ENCODE data around the gene METTL9. TPM values are rescaled to one million over a fixed set of nuclear protein-coding genes. Genes with fewer than 3 reads are reported as not detected.

The METTL9 gene
- total RNA-seq, 1 donor from 2014 or later = 145 TPM

- Histone ChIP-seq H3K9me3 (ENCODE audit: control insufficient read depth in 3 of 3, low read length in 3 of 3) (no peaks in the 10 kb centered on the region), H3K36me3 (ENCODE audit: control insufficient read depth in 3 of 3, insufficient read depth in 3 of 3, low read length in 3 of 3) (peaks cover 3 to 8% (median 5%) of the 10 kb centered on the region in 3 donors), H3K4me3 (ENCODE audit: low read length in 3 of 3) (no peak overlapping the region), H3K4me1 (ENCODE audit: control insufficient read depth in 3 of 3, insufficient read depth in 3 of 3, low read length in 3 of 3) (peaks cover 0 to 7% (median 2%) of the 10 kb centered on the region in 3 donors), H3K27me3 (ENCODE audit: control insufficient read depth in 3 of 3, insufficient read depth in 3 of 3, low read length in 3 of 3) (no peaks in the 10 kb centered on the region), H3K27ac (ENCODE audit: low read depth, low read length) (no peak overlapping the region), H3K9ac (ENCODE audit: low read depth in 1 of 3, low read length in 3 of 3) (no peak overlapping the region)
Measured at GRCh38 chr16:21653571-21653970, 54.2 kb downstream of the METTL9 start.

GRCh38 chr16:21654466-21654865 is 55.1 kb downstream of the METTL9 start:
- H3K4me1 ChIP-seq (ENCODE audit: control insufficient read depth in 3 of 3, insufficient read depth in 3 of 3, low read length in 3 of 3) = peaks cover 0 to 3% (median 2%) of the 10 kb centered on the region in 3 donors

GRCh38 chr16:21654881-21655280 is 55.5 kb downstream of the METTL9 start:
- peaks cover 0 to 3% (median 2%) of the 10 kb centered on the region in 3 donors for H3K4me1 ChIP-seq (ENCODE audit: control insufficient read depth in 3 of 3, insufficient read depth in 3 of 3, low read length in 3 of 3)

More at GRCh38 chr16:21654466-21654865, 55.1 kb downstream of the METTL9 start:
- Histone ChIP-seq H3K36me3 (ENCODE audit: control insufficient read depth in 3 of 3, insufficient read depth in 3 of 3, low read length in 3 of 3) (peaks cover 3 to 8% (median 5%) of the 10 kb centered on the region in 3 donors), H3K9ac (ENCODE audit: low read depth in 1 of 3, low read length in 3 of 3) (no peak overlapping the region), H3K9me3 (ENCODE audit: control insufficient read depth in 3 of 3, low read length in 3 of 3) (no peaks in the 10 kb centered on the region), H3K4me3 (ENCODE audit: low read length in 3 of 3) (no peak overlapping the region), H3K27me3 (ENCODE audit: control insufficient read depth in 3 of 3, insufficient read depth in 3 of 3, low read length in 3 of 3) (no peaks in the 10 kb centered on the region), H3K27ac (ENCODE audit: low read depth, low read length) (no peak overlapping the region)

GRCh38 chr16:21656795-21657768 is 57.7 kb downstream of the METTL9 start:
- Histone ChIP-seq H3K9ac (ENCODE audit: low read depth in 1 of 3, low read length in 3 of 3) (no peak overlapping the region), H3K4me1 (ENCODE audit: control insufficient read depth in 3 of 3, insufficient read depth in 3 of 3, low read length in 3 of 3) (peaks cover 0 to 3% (median 2%) of the 10 kb centered on the region in 3 donors), H3K4me3 (ENCODE audit: low read length in 3 of 3) (no peak overlapping the region), H3K27me3 (ENCODE audit: control insufficient read depth in 3 of 3, insufficient read depth in 3 of 3, low read length in 3 of 3) (no peaks in the 10 kb centered on the region), H3K36me3 (ENCODE audit: control insufficient read depth in 3 of 3, insufficient read depth in 3 of 3, low read length in 3 of 3) (peaks cover 3 to 8% (median 5%) of the 10 kb centered on the region in 3 donors), H3K27ac (ENCODE audit: low read depth, low read length) (no peak overlapping the region), H3K9me3 (ENCODE audit: control insufficient read depth in 3 of 3, low read length in 3 of 3) (no peaks in the 10 kb centered on the region)

More at GRCh38 chr16:21654881-21655280, 55.5 kb downstream of the METTL9 start:
- no peaks in the 10 kb centered on the region for H3K27me3 ChIP-seq (ENCODE audit: control insufficient read depth in 3 of 3, insufficient read depth in 3 of 3, low read length in 3 of 3)
- H3K27ac ChIP-seq (ENCODE audit: low read depth, low read length) = no peak overlapping the region
- H3K9me3 ChIP-seq (ENCODE audit: control insufficient read depth in 3 of 3, low read length in 3 of 3) = no peaks in the 10 kb centered on the region
- no peak overlapping the region for H3K4me3 ChIP-seq (ENCODE audit: low read length in 3 of 3)
- H3K9ac ChIP-seq (ENCODE audit: low read depth in 1 of 3, low read length in 3 of 3) = no peak overlapping the region
- H3K36me3 ChIP-seq (ENCODE audit: control insufficient read depth in 3 of 3, insufficient read depth in 3 of 3, low read length in 3 of 3) = peaks cover 3 to 8% (median 5%) of the 10 kb centered on the region in 3 donors

- Histone ChIP-seq H3K4me1 (ENCODE audit: control insufficient read depth in 3 of 3, insufficient read depth in 3 of 3, low read length in 3 of 3) (peaks cover 0 to 4% (median 3%) of the 10 kb centered on the region in 3 donors), H3K9ac (ENCODE audit: low read depth in 1 of 3, low read length in 3 of 3) (no peak overlapping the region), H3K36me3 (ENCODE audit: control insufficient read depth in 3 of 3, insufficient read depth in 3 of 3, low read length in 3 of 3) (peaks cover 3 to 5% (median 4%) of the 10 kb centered on the region in 3 donors), H3K9me3 (ENCODE audit: control insufficient read depth in 3 of 3, low read length in 3 of 3) (no peaks in the 10 kb centered on the region), H3K27me3 (ENCODE audit: control insufficient read depth in 3 of 3, insufficient read depth in 3 of 3, low read length in 3 of 3) (peaks cover under 1 to 4% (median 4%) of the 10 kb centered on the region in 3 donors), H3K27ac (ENCODE audit: low read depth, low read length) (no peak overlapping the region), H3K4me3 (ENCODE audit: low read length in 3 of 3) (no peak overlapping the region)
Measured at GRCh38 chr16:21659124-21659523, 59.7 kb downstream of the METTL9 start.

- Histone ChIP-seq H3K36me3 (ENCODE audit: control insufficient read depth in 3 of 3, insufficient read depth in 3 of 3, low read length in 3 of 3) (no peaks in the 10 kb centered on the region), H3K4me3 (ENCODE audit: low read length in 3 of 3) (peak within 1 kb of the TSS in 1 of 3 donors; percentile 22), H3K9ac (ENCODE audit: low read depth in 1 of 3, low read length in 3 of 3) (no peak within 1 kb of the TSS), H3K4me1 (ENCODE audit: control insufficient read depth in 3 of 3, insufficient read depth in 3 of 3, low read length in 3 of 3) (peaks cover 0 to 2% (median 0%) of the 10 kb centered on the region in 3 donors), H3K9me3 (ENCODE audit: control insufficient read depth in 3 of 3, low read length in 3 of 3) (no peaks in the 10 kb centered on the region), H3K27ac (ENCODE audit: low read depth, low read length) (no peak within 1 kb of the TSS), H3K27me3 (ENCODE audit: control insufficient read depth in 3 of 3, insufficient read depth in 3 of 3, low read length in 3 of 3) (peaks cover 15 to 29% (median 17%) of the 10 kb centered on the region in 3 donors)
Measured at GRCh38 chr16:21663889-21664647, 64.7 kb downstream of the METTL9 start, which contains the start of gene OTOA. TSS of gene OTOA (plus strand) at chr16:21663968. CDS start at chr16:21678515, 14,547 bp downstream.

GRCh38 chr16:21664801-21665492 is 65.6 kb downstream of the METTL9 start:
- Histone ChIP-seq H3K9me3 (ENCODE audit: control insufficient read depth in 3 of 3, low read length in 3 of 3) (no peaks in the 10 kb centered on the region), H3K4me3 (ENCODE audit: low read length in 3 of 3) (no peak overlapping the region), H3K36me3 (ENCODE audit: control insufficient read depth in 3 of 3, insufficient read depth in 3 of 3, low read length in 3 of 3) (no peaks in the 10 kb centered on the region), H3K9ac (ENCODE audit: low read depth in 1 of 3, low read length in 3 of 3) (no peak overlapping the region), H3K27ac (ENCODE audit: low read depth, low read length) (no peak overlapping the region), H3K27me3 (ENCODE audit: control insufficient read depth in 3 of 3, insufficient read depth in 3 of 3, low read length in 3 of 3) (peaks cover 15 to 29% (median 19%) of the 10 kb centered on the region in 3 donors), H3K4me1 (ENCODE audit: control insufficient read depth in 3 of 3, insufficient read depth in 3 of 3, low read length in 3 of 3) (peaks cover 0 to 2% (median 0%) of the 10 kb centered on the region in 3 donors)

- Histone ChIP-seq H3K4me1 (ENCODE audit: control insufficient read depth in 3 of 3, insufficient read depth in 3 of 3, low read length in 3 of 3) (peaks cover 0 to 2% (median 0%) of the 10 kb centered on the region in 3 donors), H3K36me3 (ENCODE audit: control insufficient read depth in 3 of 3, insufficient read depth in 3 of 3, low read length in 3 of 3) (no peaks in the 10 kb centered on the region), H3K27me3 (ENCODE audit: control insufficient read depth in 3 of 3, insufficient read depth in 3 of 3, low read length in 3 of 3) (peaks cover 15 to 29% (median 19%) of the 10 kb centered on the region in 3 donors), H3K9ac (ENCODE audit: low read depth in 1 of 3, low read length in 3 of 3) (no peak overlapping the region), H3K4me3 (ENCODE audit: low read length in 3 of 3) (no peak overlapping the region), H3K9me3 (ENCODE audit: control insufficient read depth in 3 of 3, low read length in 3 of 3) (no peaks in the 10 kb centered on the region), H3K27ac (ENCODE audit: low read depth, low read length) (no peak overlapping the region)
Measured at GRCh38 chr16:21666772-21667171, 67.4 kb downstream of the METTL9 start.

GRCh38 chr16:21667575-21667974 is 68.2 kb downstream of the METTL9 start:
- Histone ChIP-seq H3K4me3 (ENCODE audit: low read length in 3 of 3) (no peak overlapping the region), H3K27ac (ENCODE audit: low read depth, low read length) (no peak overlapping the region), H3K27me3 (ENCODE audit: control insufficient read depth in 3 of 3, insufficient read depth in 3 of 3, low read length in 3 of 3) (peaks cover 15 to 29% (median 19%) of the 10 kb centered on the region in 3 donors), H3K4me1 (ENCODE audit: control insufficient read depth in 3 of 3, insufficient read depth in 3 of 3, low read length in 3 of 3) (peaks cover 0 to 2% (median 0%) of the 10 kb centered on the region in 3 donors), H3K36me3 (ENCODE audit: control insufficient read depth in 3 of 3, insufficient read depth in 3 of 3, low read length in 3 of 3) (no peaks in the 10 kb centered on the region), H3K9ac (ENCODE audit: low read depth in 1 of 3, low read length in 3 of 3) (no peak overlapping the region), H3K9me3 (ENCODE audit: control insufficient read depth in 3 of 3, low read length in 3 of 3) (no peaks in the 10 kb centered on the region)

Data from skeletal muscle tissue (tissue), 4 donors.